Superior temporal gyrus (tissue), 1 donor: ENCODE data around the gene MBNL2.
A peak's percentile ranks its signal among the peaks of the same experiment; 100 is the strongest.

Source experiments
- DNase-seq: peaks from one replicate; pipeline ENCODE4 v3.0.0-alpha.2; 2016; ENCODE audit errors: extremely low spot score

Gene MBNL2

DNA sequence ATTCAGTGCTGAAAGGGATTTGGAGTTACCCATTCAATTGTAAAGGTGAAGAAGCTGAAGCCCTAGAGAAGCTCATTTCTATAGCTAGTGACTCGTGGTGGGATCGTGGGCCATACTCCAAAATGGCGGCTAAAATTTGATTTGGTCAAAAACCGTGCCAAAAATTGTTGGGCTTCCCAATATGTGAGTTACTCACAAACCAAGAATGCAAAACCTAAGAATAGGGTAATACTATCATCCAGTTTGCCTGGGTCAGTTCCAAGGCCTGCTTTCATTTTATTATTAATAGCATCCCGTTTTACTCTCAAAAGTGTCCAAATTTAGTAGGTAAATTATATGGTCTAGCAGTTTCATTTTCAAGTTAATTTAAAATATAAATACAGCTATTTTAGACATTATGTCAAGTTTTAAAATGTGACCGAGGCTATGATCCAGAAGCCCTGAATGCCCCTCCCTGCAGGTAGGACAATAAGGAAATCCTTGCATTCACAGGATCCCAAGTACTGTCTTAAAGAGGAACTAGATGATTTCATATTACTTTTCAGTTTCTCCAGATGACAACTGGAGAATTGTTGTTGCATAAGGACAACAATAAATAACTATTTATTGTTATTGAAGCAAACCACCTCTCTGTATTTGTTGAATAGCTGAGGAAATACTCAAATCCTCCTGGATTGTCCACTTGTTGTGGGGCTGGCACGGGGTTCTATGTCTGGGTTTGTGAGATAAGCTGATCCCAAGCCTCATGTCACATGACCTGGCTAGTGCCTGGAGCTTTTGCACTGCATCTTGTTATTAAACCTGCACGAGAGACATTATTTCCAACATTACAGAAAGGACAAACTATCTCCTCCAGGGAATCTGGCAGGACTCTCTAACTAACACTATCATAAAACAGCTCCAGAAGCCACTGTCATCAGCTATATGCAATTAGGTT is 200.3 kb downstream of the MBNL2 start:
- no peak for DNase-seq

DNA sequence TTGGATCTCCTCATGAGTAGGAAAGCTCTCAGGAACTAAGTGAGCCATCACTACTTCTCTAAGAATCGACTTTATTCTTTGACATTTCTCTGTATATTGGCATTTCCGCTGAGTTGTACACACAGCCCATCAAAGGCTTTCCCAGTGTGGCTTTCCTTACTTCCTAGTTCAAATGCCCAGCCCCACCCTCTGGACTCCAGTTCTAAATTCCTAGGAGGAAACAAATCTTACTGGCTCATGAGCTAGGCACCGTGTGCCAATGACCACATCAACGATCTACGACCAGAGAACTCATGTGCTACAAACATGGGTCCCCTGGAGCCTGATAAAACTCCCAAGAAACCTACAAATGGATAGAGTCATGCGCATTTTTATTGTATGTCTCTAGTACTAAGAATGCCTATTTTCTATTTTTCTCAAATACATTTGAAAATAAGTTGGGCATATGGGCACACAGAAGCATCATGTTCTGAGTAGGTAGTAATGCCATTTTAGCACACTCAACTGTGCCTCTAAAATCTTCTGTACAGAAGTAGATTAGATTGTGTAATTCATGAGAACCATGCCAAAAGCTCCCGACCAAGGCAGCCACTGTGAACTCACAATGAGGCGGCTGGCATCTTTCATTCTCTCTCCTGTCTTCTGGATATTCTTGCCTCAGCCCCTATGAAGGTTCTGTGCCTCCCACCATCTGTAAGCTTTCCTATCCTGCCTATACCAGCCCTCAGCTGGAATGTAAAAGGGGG is 201.3 kb downstream of the MBNL2 start:
- DNase-seq = peak; percentile 78

DNA sequence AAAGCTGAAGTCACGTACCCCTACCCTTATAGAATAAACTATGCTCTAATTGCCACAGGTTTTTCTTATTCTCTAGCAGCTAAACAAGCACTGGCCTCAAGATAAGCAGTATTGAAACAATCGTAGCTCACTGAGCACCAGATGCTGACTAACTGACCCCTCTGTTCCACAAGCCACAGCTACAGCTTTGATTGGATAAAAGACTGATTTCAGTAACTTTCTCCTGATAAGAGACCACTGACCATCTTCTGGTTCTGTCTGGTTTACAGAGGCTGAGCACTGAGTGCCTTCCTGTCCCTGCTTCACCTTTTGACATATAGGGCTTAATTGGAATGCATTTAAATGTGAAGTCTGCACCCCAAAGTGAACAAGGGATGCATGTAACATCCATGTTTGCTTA is 203.5 kb downstream of the MBNL2 start:
- DNase-seq = no peak

DNA sequence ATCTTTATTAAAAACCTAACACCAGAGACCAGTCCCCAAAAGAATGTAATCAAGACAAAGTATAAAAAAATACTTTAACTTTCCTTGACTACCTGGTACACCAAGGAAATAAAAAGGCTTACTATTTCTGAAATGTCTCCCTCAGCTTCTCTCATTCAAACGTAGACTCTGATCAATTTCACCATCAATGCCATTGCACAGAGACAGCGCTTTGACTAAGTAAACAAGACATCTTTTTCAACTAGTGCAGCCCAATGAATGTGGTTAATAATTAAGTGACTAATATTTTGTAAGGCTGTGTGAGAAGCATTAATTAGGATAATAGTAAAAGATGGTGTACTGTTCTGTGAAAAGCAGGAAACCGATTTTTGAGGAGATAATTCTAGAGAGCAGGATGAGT is 204.6 kb downstream of the MBNL2 start:
- DNase-seq = no peak

DNA sequence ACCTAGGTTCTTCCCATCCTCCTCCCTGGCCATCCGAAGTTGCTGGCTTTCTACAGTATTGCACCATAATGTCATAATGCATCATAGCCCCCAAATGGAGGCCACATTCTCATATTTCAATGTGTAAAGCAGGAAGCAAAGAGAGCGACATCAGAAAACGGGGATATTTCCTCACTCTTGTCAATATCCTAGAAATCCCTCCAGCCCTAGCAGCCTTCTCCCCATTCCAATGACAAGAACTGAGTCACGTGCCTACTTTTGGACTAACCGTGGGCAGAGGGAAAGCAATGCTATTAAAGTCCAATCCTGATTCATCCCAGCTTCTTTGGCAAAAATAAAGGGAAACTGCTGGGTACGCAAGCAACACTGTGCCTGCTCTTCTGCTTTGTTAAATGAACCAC is 207.5 kb downstream of the MBNL2 start:
- DNase-seq = peak; percentile 88

DNA sequence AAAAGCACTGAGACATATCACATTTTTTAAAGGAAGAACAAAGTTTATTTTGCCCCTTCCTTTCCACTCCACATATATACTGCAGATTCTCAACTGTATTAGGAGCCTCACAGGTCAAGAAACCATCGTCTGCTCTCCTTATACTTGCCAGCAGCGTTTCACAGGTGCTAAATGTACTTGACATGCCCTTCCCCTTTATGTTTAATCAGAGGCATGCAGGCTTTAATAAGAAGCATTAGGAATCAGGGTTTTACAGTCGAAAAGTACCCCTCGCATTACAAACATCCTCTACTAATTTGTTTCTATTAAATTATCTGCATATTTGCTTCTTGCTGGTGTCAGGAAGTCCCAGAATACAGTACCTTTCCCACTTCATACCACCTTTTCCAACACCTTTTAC is 208.2 kb downstream of the MBNL2 start:
- peak; percentile 67 for DNase-seq

DNA sequence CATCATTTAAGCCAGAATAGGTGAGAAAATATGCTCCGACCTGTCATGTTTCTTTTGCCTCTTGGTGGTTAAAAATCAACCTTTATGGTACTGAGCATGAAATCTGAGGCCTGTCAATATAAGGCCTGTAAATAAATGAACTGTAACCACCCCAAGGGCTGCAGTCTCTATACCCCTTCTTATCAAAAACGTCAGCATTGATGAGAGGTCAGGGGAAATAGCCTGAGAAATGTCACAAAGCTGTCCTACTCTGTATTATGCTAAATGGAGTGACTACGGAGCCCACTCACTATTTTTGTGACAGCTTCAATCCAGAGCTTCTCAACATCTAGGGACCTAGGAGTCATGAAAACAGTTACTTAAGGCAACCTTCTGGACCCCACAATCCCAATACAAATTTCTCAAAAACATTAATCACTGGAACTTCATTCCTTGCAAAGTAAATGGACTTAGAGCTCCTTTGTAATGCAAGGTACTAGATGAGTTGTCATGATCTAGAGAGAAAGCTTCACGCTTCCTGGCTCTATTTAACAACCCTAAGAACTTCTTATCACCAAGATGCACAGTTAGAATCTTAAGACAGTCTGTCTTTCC is 209.1 kb downstream of the MBNL2 start:
- peak; percentile 65 for DNase-seq

DNA sequence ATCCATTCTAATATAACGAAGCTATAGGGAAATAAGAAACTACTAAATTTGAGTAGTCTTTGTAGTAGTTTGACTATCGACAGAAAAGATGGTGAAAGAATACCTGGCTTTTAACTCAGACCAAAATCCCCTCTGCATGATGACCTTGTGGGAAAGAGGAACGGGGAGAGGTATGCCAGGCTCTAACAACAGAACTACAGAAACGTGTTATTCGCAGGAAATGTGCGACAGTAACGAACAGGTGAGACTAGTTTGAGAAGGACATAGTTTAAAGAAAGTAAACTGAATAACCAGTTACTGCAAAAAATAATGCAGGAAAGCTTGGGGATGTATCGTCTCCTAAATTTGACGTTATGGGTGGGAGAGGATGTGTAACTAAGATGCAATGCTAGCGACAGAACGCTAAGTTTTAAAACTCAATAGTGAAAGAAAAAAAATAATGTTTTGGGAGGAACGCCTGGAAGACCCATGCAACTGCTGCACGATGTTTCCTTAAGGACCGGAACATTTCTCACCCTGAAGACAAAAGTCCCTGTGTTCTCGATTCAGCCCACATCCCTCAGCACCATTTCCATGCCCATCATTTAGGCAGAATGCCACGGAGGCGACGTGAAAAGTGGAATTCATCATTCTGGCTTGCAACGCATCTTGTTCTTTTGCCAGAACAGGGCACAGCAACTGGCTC is 210.2 kb downstream of the MBNL2 start:
- DNase-seq = no peak

DNA sequence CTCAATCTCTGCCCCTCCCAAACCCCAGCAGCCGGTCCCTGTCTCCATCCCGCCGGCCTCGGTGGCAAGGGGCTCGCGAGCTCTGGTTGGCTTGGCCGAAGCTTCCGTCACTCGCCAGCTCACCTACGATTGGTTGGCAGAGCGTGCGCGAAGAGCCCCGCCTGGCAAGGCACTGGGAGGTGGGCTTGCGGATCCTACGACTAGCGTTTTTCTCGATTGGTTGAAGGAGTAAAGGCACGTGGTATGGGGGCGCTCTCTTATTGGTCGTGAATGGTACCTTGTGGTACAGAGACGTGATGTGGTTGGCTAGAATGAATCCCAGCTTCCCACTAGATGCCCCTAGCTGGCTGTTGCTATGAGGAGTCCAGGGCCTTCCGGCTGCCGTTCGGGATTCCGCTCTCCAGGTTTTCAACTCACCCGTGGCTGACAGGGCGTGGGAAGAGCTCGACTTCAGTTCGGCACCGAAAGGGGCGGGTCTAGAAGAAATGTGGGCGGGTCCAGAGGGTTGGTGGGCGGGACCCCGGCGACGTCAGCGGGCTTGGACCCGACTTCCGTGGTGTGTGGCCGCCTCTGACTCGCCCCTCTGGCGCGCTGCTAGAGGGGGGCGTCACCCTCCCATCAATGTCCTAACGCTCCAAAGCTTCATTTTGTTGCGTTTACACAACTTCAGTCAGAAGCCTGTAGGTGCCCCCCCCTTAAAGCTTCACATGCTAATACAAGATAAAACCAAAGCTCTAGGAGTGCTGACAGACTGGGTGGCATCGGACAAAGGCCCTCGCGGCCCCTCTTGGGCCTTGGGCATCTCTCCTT is 211.0 kb downstream of the MBNL2 start:
- DNase-seq = peak; percentile 100

DNA sequence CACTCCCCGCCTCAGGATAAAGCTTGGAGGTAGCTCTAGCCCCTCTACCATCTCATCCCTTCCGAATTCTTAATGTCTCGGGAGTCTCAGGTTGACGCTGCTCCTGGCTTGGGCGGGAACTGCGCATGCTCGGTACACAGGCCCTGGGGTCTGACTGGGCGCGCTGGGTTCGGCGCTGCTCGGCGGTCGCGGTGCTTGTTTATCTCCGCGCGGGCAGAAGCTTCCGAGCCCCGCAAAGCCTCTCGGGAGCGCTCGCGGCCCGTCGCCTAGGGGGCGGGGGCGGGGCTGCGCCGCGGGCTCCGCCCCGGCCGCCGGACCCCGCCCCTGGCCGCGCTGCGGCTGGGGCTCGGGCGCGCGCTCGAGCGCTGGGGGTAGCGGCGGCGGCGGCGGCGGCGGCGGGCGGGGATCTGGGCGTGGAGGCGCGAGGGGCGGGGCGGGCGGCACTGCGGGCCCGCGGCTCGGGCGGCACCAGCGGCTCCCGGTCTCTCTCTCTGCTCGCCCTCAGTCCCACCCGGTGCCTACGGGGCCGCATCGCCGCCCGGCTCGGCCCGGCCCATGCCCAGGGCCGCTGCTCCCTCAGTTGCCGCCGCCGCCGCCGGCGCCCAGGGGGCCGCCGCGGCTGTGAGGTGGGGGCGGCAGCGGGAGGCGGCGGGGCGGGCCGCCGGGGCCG is 211.7 kb downstream of the MBNL2 start, which contains the start of gene RAP2A:
TSS of gene RAP2A (plus strand) at position 443 of the 670 bp plus-strand sequence. CDS start 302 bp downstream, outside the sequence.
- peak; percentile 88 for DNase-seq

DNA sequence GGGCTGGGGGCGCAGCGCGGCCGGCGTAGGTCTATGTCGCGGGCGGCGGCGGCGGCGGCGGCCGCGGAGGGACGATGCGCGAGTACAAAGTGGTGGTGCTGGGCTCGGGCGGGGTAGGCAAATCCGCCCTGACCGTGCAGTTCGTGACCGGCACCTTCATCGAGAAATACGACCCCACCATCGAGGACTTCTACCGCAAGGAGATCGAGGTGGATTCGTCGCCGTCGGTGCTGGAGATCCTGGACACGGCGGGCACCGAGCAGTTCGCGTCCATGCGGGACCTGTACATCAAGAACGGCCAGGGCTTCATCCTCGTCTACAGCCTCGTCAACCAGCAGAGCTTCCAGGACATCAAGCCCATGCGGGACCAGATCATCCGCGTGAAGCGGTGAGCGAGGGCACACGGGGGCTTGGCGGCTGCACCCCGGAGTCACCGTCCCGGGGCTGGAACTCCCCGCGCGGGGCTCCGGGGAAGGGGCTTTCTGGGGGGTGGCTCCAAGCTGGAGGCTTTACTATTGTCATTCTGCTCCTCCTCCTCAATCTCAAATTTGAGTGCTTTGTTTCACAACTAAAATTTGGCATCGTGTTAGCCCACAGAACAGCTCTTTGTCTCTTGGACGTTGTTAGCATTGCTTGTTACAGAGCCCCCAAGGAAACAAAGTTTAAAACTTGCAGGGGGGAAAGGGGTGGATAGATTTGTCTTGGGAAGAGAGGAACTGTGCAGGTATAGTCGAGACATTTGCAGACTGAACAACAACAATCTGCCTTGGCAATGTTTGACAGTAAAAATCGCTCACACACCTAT is 212.5 kb downstream of the MBNL2 start:
- peak; percentile 53 for DNase-seq

DNA sequence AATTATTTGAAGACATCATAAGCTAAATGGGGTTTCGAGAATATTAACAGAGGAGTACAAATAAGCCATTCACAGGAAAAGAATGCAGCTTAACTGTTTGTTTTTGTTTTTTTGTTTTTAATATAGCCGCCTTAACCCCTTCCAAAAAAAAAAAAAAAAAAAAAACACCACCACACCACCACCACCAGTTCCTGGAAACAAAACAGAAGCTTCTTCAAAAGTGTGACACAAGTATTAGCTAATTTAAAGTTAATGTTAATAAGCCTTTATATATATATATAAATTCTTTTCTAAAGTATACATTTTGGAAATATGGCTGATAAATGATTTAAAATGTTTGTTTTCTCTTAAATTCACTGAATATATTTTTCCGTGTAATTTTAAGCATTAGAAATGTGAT is 213.2 kb downstream of the MBNL2 start:
- no peak for DNase-seq

DNA sequence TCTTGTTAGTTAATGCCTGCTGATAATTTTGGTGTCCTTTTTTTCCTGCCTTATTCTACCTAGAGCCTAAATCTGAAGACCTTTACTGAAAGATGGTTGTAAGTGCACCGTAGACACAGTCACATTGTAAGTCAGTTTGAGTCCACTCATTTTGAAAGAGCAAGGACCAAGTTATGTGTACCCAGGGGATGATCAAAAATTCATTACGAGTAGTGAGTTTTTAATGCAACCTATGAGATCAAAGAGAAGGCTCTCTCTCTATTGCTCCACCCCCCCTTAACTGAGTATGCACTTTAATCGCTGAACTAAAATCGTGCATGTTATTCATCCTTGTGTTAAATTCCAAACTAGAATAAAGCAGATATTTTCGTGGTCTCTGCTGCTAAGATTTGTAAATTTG is 213.7 kb downstream of the MBNL2 start:
- no peak for DNase-seq

DNA sequence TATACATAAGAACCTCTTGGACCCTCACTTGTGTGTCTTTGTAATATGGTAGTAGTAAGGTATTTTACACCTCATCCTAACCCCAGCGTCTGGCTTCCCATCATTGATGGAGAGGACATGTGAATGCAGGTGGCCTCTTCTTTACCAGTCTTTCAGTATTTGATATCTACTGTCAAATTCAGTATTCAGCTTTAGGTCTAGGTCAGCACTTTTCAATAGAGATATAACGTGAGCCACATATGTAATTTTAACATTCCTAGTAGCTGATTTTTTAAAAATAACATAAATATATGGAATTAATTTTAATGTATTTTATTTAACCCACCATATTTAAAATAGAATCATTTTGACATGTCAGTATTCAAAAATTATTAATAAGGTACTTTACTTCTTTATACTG is 214.7 kb downstream of the MBNL2 start:
- DNase-seq = no peak

DNA sequence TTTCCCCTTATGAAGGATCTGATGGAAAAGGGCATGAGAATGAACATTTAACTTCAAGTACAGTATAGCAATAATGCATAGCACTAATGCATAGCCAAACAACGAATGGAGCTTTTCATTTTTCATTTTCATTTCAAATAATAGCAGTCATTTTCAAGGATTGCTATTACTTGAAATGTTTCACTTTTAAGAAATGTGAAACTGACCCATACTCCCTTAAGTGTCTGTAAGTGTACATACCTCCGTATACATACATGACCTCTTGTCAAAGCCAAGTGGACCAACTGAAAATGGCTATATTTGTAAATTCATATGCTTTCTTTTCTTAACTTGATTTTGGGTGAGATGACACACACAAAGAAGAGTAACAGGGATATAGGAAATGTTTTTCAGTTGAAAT is 215.6 kb downstream of the MBNL2 start:
- DNase-seq = no peak

DNA sequence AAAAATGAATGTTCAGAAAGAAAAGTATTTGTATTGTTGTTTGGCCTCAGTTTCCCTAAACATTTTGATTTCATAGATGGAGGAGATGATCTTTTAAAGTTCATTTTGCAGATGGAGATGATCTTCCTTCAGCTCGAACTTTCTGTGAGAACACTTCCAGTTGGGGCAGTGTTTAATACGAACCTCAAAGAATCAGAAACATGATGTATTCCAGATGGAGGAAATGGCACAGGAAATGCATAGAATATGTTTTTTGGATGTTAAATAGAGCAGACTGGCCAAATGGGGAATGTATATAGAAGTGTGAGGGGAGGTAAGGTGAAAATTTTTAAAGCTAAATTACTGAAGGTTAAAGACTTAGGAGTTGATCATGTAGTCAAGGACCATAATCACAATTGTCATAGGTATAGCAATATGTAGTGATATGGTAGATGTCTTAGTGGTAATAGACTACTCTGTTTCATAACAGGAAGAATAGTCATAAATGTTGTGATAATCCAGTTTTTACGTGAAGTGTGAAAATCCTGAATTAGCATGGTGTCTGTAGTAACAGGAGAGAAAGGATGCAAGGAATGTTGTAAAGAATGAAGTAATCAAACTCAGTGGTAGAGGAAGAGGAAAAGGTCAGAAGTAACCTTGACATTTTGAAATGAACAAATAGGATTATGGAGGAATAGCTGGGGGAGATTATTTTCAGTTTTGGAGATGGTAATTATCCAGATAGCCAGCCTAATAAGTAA is 216.9 kb downstream of the MBNL2 start:
- DNase-seq = no peak

DNA sequence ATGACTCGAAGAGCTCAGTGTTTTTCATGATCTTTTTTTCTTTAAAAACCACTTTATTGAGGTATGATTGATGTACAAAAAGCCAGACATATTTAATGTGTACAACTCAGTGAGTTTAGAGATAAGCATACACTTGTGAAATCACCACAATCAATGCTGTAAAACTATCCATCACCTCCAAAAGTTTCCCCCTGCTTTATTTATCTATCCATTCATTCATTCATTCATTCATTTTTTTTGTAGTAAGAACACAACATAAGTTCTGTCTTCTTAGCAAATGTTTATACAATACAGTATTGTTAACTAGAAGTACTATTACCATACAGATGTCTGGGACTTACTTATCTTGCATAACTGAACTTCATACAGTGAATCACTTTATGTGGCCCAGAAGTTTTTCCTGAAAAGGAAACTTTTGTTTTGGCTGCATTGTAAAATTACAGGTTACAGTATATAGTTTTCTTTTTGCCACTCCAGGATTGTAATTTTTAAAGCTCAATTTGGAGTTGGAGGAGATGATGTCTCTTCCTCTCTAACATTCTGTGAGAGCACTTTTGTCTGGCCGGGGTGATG is 218.6 kb downstream of the MBNL2 start:
- DNase-seq = no peak

DNA sequence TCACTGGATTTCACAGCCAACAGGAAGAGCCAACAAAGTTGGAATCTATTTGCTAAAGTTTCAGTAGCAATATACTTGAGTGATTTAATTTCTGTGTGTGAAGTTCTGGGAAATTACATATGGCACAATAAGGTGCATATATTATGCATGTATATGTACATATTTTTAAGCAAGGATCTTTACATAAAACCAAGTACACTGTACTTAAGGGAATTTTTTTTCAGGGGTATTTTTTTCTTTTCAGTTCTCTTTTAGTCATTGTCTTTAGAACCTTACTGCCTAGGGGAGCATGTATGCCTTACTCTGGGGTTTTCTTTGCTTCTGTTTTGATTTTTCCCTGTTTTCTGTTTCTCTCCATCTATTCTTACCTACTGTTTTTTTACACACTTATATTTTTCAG is 219.2 kb downstream of the MBNL2 start:
- no peak for DNase-seq
